ENCODE results near the gene CRABP2. TPM values are rescaled to one million over a fixed set of nuclear protein-coding genes. Genes with fewer than 3 reads are reported as not detected.

Gene CRABP2
- total and polyA plus RNA-seq, 2 experiments from 2014 or later = 38.8 to 64.1 TPM

- Histone ChIP-seq H3K4me3 (peak overlapping the region; percentile 99), H3K79me2 (ENCODE audit: insufficient read depth) (peaks cover 78% of the 10 kb centered on the region), H3K27me3 (replicated peaks; ENCODE audit: insufficient read depth) (no peaks in the 10 kb centered on the region), H2AFZ (no peak overlapping the region), H3K27ac (0 out of 2 replicates have a peak overlapping the region, but pooled peaks have one; percentile 1), H3K9me2 (ENCODE audit: insufficient read depth) (no peaks in the 10 kb centered on the region), H3K36me3 (ENCODE audit: low read depth) (peaks cover 25% of the 10 kb centered on the region; the same call in 1 of the 2 replicates), H3K4me1 (ENCODE audit: insufficient read depth) (peaks cover 29% of the 10 kb centered on the region), H3K9me3 (ENCODE audit: low read depth) (no peaks in the 10 kb centered on the region), H3K4me2 (ENCODE audit: unreplicated experiment) (peak overlapping the region; percentile 98), H3F3A (ENCODE audit: insufficient read depth) (peaks cover 6% of the 10 kb centered on the region; the same call in 1 of the 2 replicates), H4K20me1 (ENCODE audit: insufficient read depth) (no peaks in the 10 kb centered on the region), H3K9ac (peak overlapping the region; percentile 99)
- TF ChIP-seq EZH2phosphoT487 (IDR thresholded peaks at IDR 0.05; ENCODE audit: insufficient read depth, low read depth) (no peak), EZH2 (IDR thresholded peaks at IDR 0.05; ENCODE audit: insufficient read depth, poor library complexity, severe bottlenecking) (no peak)
- DNase-seq = peak; percentile 87
- 25 to 26% methylated on average over 15 of the region's 15 CpGs for WGBS, 2 experiments (ENCODE audit: low coverage in 1 of 2, low lambda C conversion rate in 2 of 2, missing lambda C conversion rate in 2 of 2)
- in situ Hi-C loops (cut with MboI) = no loop called here
Observed at GRCh38 chr1:156726549-156727226, 21.3 kb upstream of the CRABP2 start.

GRCh38 chr1:156725683-156726280 is 20.4 kb upstream of the CRABP2 start:
- H2AFZ ChIP-seq = no peak overlapping the region
- WGBS, 2 experiments (ENCODE audit: low coverage in 1 of 2, low lambda C conversion rate in 2 of 2, missing lambda C conversion rate in 2 of 2) = 9 to 10% methylated on average over 18 of the region's 18 CpGs
- H3K36me3 ChIP-seq (ENCODE audit: low read depth) = peaks cover 29% of the 10 kb centered on the region; the same call in 1 of the 2 replicates
- peaks cover 29% of the 10 kb centered on the region for H3K4me1 ChIP-seq (ENCODE audit: insufficient read depth)
- no peaks in the 10 kb centered on the region for H3K9me3 ChIP-seq (ENCODE audit: low read depth)
- in situ Hi-C loops (cut with MboI) = no loop called here
- peaks cover 6% of the 10 kb centered on the region; the same call in 1 of the 2 replicates for H3F3A ChIP-seq (ENCODE audit: insufficient read depth)
- no peak for TF ChIP-seq EZH2phosphoT487 (IDR thresholded peaks at IDR 0.05; ENCODE audit: insufficient read depth, low read depth)
- no peak for TF ChIP-seq EZH2 (IDR thresholded peaks at IDR 0.05; ENCODE audit: insufficient read depth, poor library complexity, severe bottlenecking)
- peaks cover 84% of the 10 kb centered on the region for H3K79me2 ChIP-seq (ENCODE audit: insufficient read depth)
- H3K9me2 ChIP-seq (ENCODE audit: insufficient read depth) = no peaks in the 10 kb centered on the region
- H3K4me3 ChIP-seq = peak overlapping the region; percentile 99
- H3K9ac ChIP-seq = peak overlapping the region; percentile 53
- peak overlapping the region; percentile 98 for H3K4me2 ChIP-seq (ENCODE audit: unreplicated experiment)
- 0 out of 2 replicates have a peak overlapping the region, but pooled peaks have one; percentile 1 for H3K27ac ChIP-seq
- no peaks in the 10 kb centered on the region for H3K27me3 ChIP-seq (replicated peaks; ENCODE audit: insufficient read depth)
- peak; percentile 89 for DNase-seq
- H4K20me1 ChIP-seq (ENCODE audit: insufficient read depth) = no peaks in the 10 kb centered on the region

- 81% methylated on average over 4 of the region's 4 CpGs for WGBS, 2 experiments (ENCODE audit: low coverage in 1 of 2, low lambda C conversion rate in 2 of 2, missing lambda C conversion rate in 2 of 2)
- Histone ChIP-seq H3K4me1 (ENCODE audit: insufficient read depth) (peaks cover 16% of the 10 kb centered on the region; the same call in 1 of the 2 replicates), H3K27ac (no peak overlapping the region), H3K9me2 (ENCODE audit: insufficient read depth) (no peaks in the 10 kb centered on the region), H3K4me3 (no peak overlapping the region), H3K79me2 (ENCODE audit: insufficient read depth) (peaks cover 52% of the 10 kb centered on the region), H3K36me3 (ENCODE audit: low read depth) (peaks cover 29% of the 10 kb centered on the region; the same call in 1 of the 2 replicates), H3K9ac (no peak overlapping the region), H3F3A (ENCODE audit: insufficient read depth) (peaks cover 9% of the 10 kb centered on the region; the same call in 1 of the 2 replicates), H3K27me3 (replicated peaks; ENCODE audit: insufficient read depth) (no peaks in the 10 kb centered on the region), H3K9me3 (ENCODE audit: low read depth) (no peaks in the 10 kb centered on the region), H4K20me1 (ENCODE audit: insufficient read depth) (no peaks in the 10 kb centered on the region), H2AFZ (no peak overlapping the region), H3K4me2 (ENCODE audit: unreplicated experiment) (no peak overlapping the region)
- DNase-seq = no peak
- in situ Hi-C loops (cut with MboI) = no loop called here
- TF ChIP-seq EZH2 (IDR thresholded peaks at IDR 0.05; ENCODE audit: insufficient read depth, poor library complexity, severe bottlenecking) (no peak), EZH2phosphoT487 (IDR thresholded peaks at IDR 0.05; ENCODE audit: insufficient read depth, low read depth) (no peak)
Observed at GRCh38 chr1:156721535-156721934, 16.2 kb upstream of the CRABP2 start.

GRCh38 chr1:156721131-156721530 is 15.7 kb upstream of the CRABP2 start:
- WGBS, 2 experiments (ENCODE audit: low coverage in 1 of 2, low lambda C conversion rate in 2 of 2, missing lambda C conversion rate in 2 of 2) = 71 to 80% methylated on average over 2 of the region's 2 CpGs
- no peak for TF ChIP-seq EZH2 (IDR thresholded peaks at IDR 0.05; ENCODE audit: insufficient read depth, poor library complexity, severe bottlenecking)
- TF ChIP-seq EZH2phosphoT487 (IDR thresholded peaks at IDR 0.05; ENCODE audit: insufficient read depth, low read depth) = no peak
- no peaks in the 10 kb centered on the region for H4K20me1 ChIP-seq (ENCODE audit: insufficient read depth)

More at GRCh38 chr1:156721131-156721530, 15.7 kb upstream of the CRABP2 start:
- peaks cover 5% of the 10 kb centered on the region; the same call in 1 of the 2 replicates for H3F3A ChIP-seq (ENCODE audit: insufficient read depth)
- H2AFZ ChIP-seq = no peak overlapping the region
- H3K4me3 ChIP-seq = no peak overlapping the region
- peaks cover 29% of the 10 kb centered on the region; the same call in 1 of the 2 replicates for H3K36me3 ChIP-seq (ENCODE audit: low read depth)
- DNase-seq = no peak
- no peak overlapping the region for H3K9ac ChIP-seq
- in situ Hi-C loops (cut with MboI) = no loop called here
- peaks cover 12% of the 10 kb centered on the region; the same call in 1 of the 2 replicates for H3K4me1 ChIP-seq (ENCODE audit: insufficient read depth)
- H3K9me3 ChIP-seq (ENCODE audit: low read depth) = no peaks in the 10 kb centered on the region
- H3K27ac ChIP-seq = no peak overlapping the region
- H3K79me2 ChIP-seq (ENCODE audit: insufficient read depth) = peaks cover 48% of the 10 kb centered on the region
- no peaks in the 10 kb centered on the region for H3K9me2 ChIP-seq (ENCODE audit: insufficient read depth)
- no peak overlapping the region for H3K4me2 ChIP-seq (ENCODE audit: unreplicated experiment)
- H3K27me3 ChIP-seq (replicated peaks; ENCODE audit: insufficient read depth) = no peaks in the 10 kb centered on the region

All from GM23248 (cell line).